Activated CD4-positive, alpha-beta T cell treated with anti-CD3 and anti-CD28 coated beads, Interleukin-2, amount 50 U/mL, for 16 hours (primary cell): ENCODE results near the gene EIF3B.
"Not testable (repeated sequence)": the region's sequence is repeated elsewhere in the genome, so short reads cannot be mapped to it uniquely, and the experiment has no call there.

Experiments
- DNase-seq: peaks from one replicate; pipeline ENCODE4 v3.0.0-alpha.2; 2020

EIF3B gene

GRCh38 chr7:2350055-2350454, 4.6 kb upstream of the EIF3B start:
- DNase-seq: no peak

GRCh38 chr7:2350861-2351260, 3.8 kb upstream of the EIF3B start:
- DNase-seq: no peak

GRCh38 chr7:2353113-2353935, 1.3 kb upstream of the EIF3B start:
- no peak for DNase-seq

- DNase-seq: peak; percentile 91
These were observed 766 bp upstream of the EIF3B start for GRCh38 chr7:2353936-2354185.

- DNase-seq: no peak
These were observed 495 bp downstream of the EIF3B start for GRCh38 chr7:2354939-2355704.

GRCh38 chr7:2355705-2356008, 1.0 kb downstream of the EIF3B start:
- DNase-seq: no peak

GRCh38 chr7:2357165-2357564, 2.5 kb downstream of the EIF3B start:
- no peak for DNase-seq

- DNase-seq: no peak
These were observed 2.9 kb downstream of the EIF3B start for GRCh38 chr7:2357571-2357970.

- no peak for DNase-seq
These were observed 4.4 kb downstream of the EIF3B start for GRCh38 chr7:2358968-2359527.

GRCh38 chr7:2359610-2360009, 5.0 kb downstream of the EIF3B start:
- DNase-seq: no peak

- DNase-seq: no peak
These were observed 6.2 kb downstream of the EIF3B start for GRCh38 chr7:2360796-2361195.

GRCh38 chr7:2362385-2363088, 7.9 kb downstream of the EIF3B start:
- no peak for DNase-seq

- no peak for DNase-seq
These were observed 14.5 kb downstream of the EIF3B start for GRCh38 chr7:2369139-2369538.

GRCh38 chr7:2371329-2371728, 16.7 kb downstream of the EIF3B start:
- DNase-seq: no peak

GRCh38 chr7:2372724-2373123, 18.1 kb downstream of the EIF3B start:
- no peak for DNase-seq

GRCh38 chr7:2373124-2373556, 18.5 kb downstream of the EIF3B start:
- no peak for DNase-seq

GRCh38 chr7:2373646-2374045, 19.0 kb downstream of the EIF3B start:
- no peak for DNase-seq

- no peak for DNase-seq
These were observed 19.8 kb downstream of the EIF3B start for GRCh38 chr7:2374401-2374800.

- DNase-seq: no peak
These were observed 20.5 kb downstream of the EIF3B start for GRCh38 chr7:2374830-2375728.

GRCh38 chr7:2376351-2377154, 21.9 kb downstream of the EIF3B start:
- DNase-seq: no peak

GRCh38 chr7:2377492-2377891, 22.9 kb downstream of the EIF3B start:
- DNase-seq: not testable (repeated sequence)

- DNase-seq: not testable (repeated sequence)
These were observed 23.5 kb downstream of the EIF3B start for GRCh38 chr7:2378125-2378524.
